H1 (cell line): ENCODE results near the gene APOBEC2. TPM values are rescaled to one million over a fixed set of nuclear protein-coding genes. Genes with fewer than 3 reads are reported as not detected.

Experiments used
- CTCF ChIA-PET: fragments of 300-600 bp; sonication (Branson Sonifier 250); formaldehyde crosslinking; loops from one replicate; lab custom pipeline; 2021; ENCODE audit not compliant: partially characterized antibody; lab: Charles Lee
- POLR2A ChIA-PET: fragments of 300-600 bp; sonication (Branson Sonifier 250); formaldehyde crosslinking; loops from one replicate; lab custom pipeline; 2021; ENCODE audit warnings: inconsistent platforms; ENCODE audit not compliant: partially characterized antibody; lab: Charles Lee
- DNase-seq, 2 experiments: peaks; one replicate each; pipeline versions ENCODE4 v3.0.0 to v3.0.0-alpha.2; 2010 to 2022; ENCODE audit warnings: low spot score in 2 of 2, low read depth in 1 of 2, mixed read lengths in 1 of 2
- FAIRE-seq: peaks from 2 replicates; lab custom pipeline; 2011; peaks lifted over from hg19 to GRCh38; lab: Jason Lieb, UNC
- H2AFZ ChIP-seq: 2 replicates; pipeline ENCODE4 v1.8.1; 2012; ENCODE audit warnings: low read length, inconsistent platforms
- H2AK5ac ChIP-seq: 2 replicates; pipeline ENCODE4 v1.6.1; 2013; ENCODE audit warnings: low read depth, low read length
- H2BK120ac ChIP-seq: replicated peaks from 2 replicates; pipeline ENCODE3; 2013; ENCODE audit warnings: low read depth, low read length, inconsistent platforms
- H2BK12ac ChIP-seq: 2 replicates; pipeline ENCODE4 v1.6.1; 2013; ENCODE audit warnings: low read depth, low read length
- H2BK15ac ChIP-seq: 2 replicates; pipeline ENCODE4 v1.6.1; 2013; ENCODE audit warnings: low read length
- H2BK20ac ChIP-seq: 2 replicates; pipeline ENCODE4 v1.6.1; 2013; ENCODE audit warnings: low read length
- H2BK5ac ChIP-seq: 2 replicates; pipeline ENCODE4 v1.6.1; 2013; ENCODE audit warnings: low read depth, low read length
- H3K14ac ChIP-seq: 2 replicates; pipeline ENCODE4 v1.6.1; 2013; ENCODE audit warnings: inconsistent platforms; ENCODE audit not compliant: insufficient read length
- H3K18ac ChIP-seq: 2 replicates; pipeline ENCODE4 v1.6.1; 2013; ENCODE audit warnings: low read length; ENCODE audit errors: extremely low read depth
- H3K23ac ChIP-seq: 2 replicates; pipeline ENCODE4 v1.6.1; 2013; ENCODE audit warnings: inconsistent platforms; ENCODE audit not compliant: insufficient read length
- H3K23me2 ChIP-seq: 2 replicates; pipeline ENCODE4 v1.6.1; 2013; ENCODE audit warnings: low read depth, low read length
- H3K27ac ChIP-seq: 2 replicates; pipeline ENCODE4 v1.6.1; 2011; ENCODE audit warnings: low read depth, low read length, inconsistent platforms
- H3K27me3 ChIP-seq, 4 experiments: replicated peaks in 1 of 4; 1 replicate in 1 of 4; 2 replicates in 3 of 4; pipeline versions ENCODE4 v1.6.1 to v1.8.1; 2011 to 2013; ENCODE audit warnings: low read length in 3 of 4, mild to moderate bottlenecking in 3 of 4, inconsistent platforms in 2 of 4, mixed read lengths in 2 of 4, moderate library complexity in 1 of 4; ENCODE audit not compliant: control insufficient read depth in 3 of 4, insufficient read depth in 3 of 4; ENCODE audit errors: extremely low read depth in 1 of 4
- H3K36me3 ChIP-seq, 4 experiments: 2 replicates each; pipeline versions ENCODE4 v1.6.1 to v1.8.1; 2011 to 2013; ENCODE audit warnings: mild to moderate bottlenecking in 4 of 4, low read length in 3 of 4, moderate library complexity in 2 of 4, control low read depth in 1 of 4, inconsistent platforms in 1 of 4; ENCODE audit not compliant: insufficient read depth in 4 of 4, control insufficient read depth in 2 of 4
- H3K4ac ChIP-seq: replicated peaks from 2 replicates; pipeline ENCODE3; 2013; ENCODE audit warnings: low read length, low read depth, mixed read lengths, inconsistent platforms; ENCODE audit not compliant: insufficient read length
- H3K4me1 ChIP-seq, 4 experiments: replicated peaks in 1 of 4; 1 replicate in 1 of 4; 2 replicates in 3 of 4; pipeline versions ENCODE4 v1.6.1 to v1.8.1; 2011 to 2013; ENCODE audit warnings: low read length in 3 of 4, inconsistent platforms in 2 of 4, mixed read lengths in 1 of 4; ENCODE audit not compliant: insufficient read depth in 4 of 4, control insufficient read depth in 3 of 4
- H3K4me2 ChIP-seq, 2 experiments: 2 replicates each; pipeline versions ENCODE4 v1.6.1 to v1.8.1; 2011 to 2013; ENCODE audit warnings: low read depth in 2 of 2, low read length in 2 of 2, control low read depth in 1 of 2, inconsistent platforms in 1 of 2, mild to moderate bottlenecking in 1 of 2; ENCODE audit not compliant: insufficient read depth in 1 of 2
- H3K4me3 ChIP-seq, 4 experiments: fragments of 200-600, 300-600 bp in 1 of 4; sonication (generic), shearing (Covaris generic), sonication (Bioruptor Twin) in 1 of 4; 2 replicates each; pipeline versions ENCODE4 v1.5.1 to v1.8.1; 2011 to 2016; ENCODE audit warnings: low read length in 4 of 4, low read depth in 3 of 4, control low read depth in 2 of 4, inconsistent platforms in 2 of 4, mild to moderate bottlenecking in 2 of 4, mixed read lengths in 1 of 4, moderate library complexity in 1 of 4; ENCODE audit not compliant: insufficient read depth in 2 of 4; ENCODE audit errors: extremely low read depth in 1 of 4
- H3K56ac ChIP-seq: replicated peaks from 2 replicates; pipeline ENCODE3; 2013; ENCODE audit warnings: low read depth, mild to moderate bottlenecking, mixed read lengths, low read length, inconsistent platforms; ENCODE audit not compliant: insufficient read length
- H3K79me1 ChIP-seq: 2 replicates; pipeline ENCODE4 v1.6.1; 2013; ENCODE audit warnings: low read depth, low read length, control low read depth
- H3K79me2 ChIP-seq, 2 experiments: 2 replicates each; pipeline versions ENCODE4 v1.6.1 to v1.8.1; 2012 to 2013; ENCODE audit warnings: low read length in 2 of 2, mild to moderate bottlenecking in 2 of 2, inconsistent platforms in 1 of 2; ENCODE audit not compliant: insufficient read depth in 2 of 2, control insufficient read depth in 1 of 2
- H3K9ac ChIP-seq, 4 experiments: replicated peaks in 1 of 4; 1 replicate in 1 of 4; 2 replicates in 3 of 4; pipeline versions ENCODE4 v1.6.1 to v1.8.1; 2011 to 2013; ENCODE audit warnings: low read depth in 3 of 4, low read length in 3 of 4, control low read depth in 2 of 4, mild to moderate bottlenecking in 2 of 4, moderate library complexity in 2 of 4, inconsistent platforms in 1 of 4; ENCODE audit errors: extremely low read depth in 1 of 4
- H3K9me3 ChIP-seq, 2 experiments: 2 replicates each; pipeline versions ENCODE4 v1.6.1 to v1.8.1; 2012 to 2013; ENCODE audit warnings: mild to moderate bottlenecking in 2 of 2, moderate library complexity in 2 of 2, control low read depth in 1 of 2, inconsistent platforms in 1 of 2, low read depth in 1 of 2, low read length in 1 of 2, mixed read lengths in 1 of 2; ENCODE audit not compliant: insufficient read depth in 2 of 2
- H4K20me1 ChIP-seq, 2 experiments: replicated peaks in 1 of 2; 2 replicates each; pipeline versions ENCODE3 to v1.8.1; 2011 to 2013; ENCODE audit warnings: inconsistent platforms in 2 of 2, low read length in 2 of 2, mild to moderate bottlenecking in 1 of 2; ENCODE audit not compliant: insufficient read depth in 2 of 2, control insufficient read depth in 1 of 2
- H4K5ac ChIP-seq: 2 replicates; pipeline ENCODE4 v1.6.1; 2013; ENCODE audit warnings: low read length, low read depth, mixed read lengths, inconsistent platforms; ENCODE audit not compliant: insufficient read length
- H4K8ac ChIP-seq: 2 replicates; pipeline ENCODE4 v1.8.0; 2013; ENCODE audit warnings: mild to moderate bottlenecking, moderate library complexity, low read length, inconsistent platforms; ENCODE audit not compliant: insufficient read depth; ENCODE audit errors: extremely low read depth
- H4K91ac ChIP-seq: replicated peaks from 2 replicates; pipeline ENCODE3; 2013; ENCODE audit warnings: low read length, mixed read lengths, inconsistent platforms; ENCODE audit not compliant: insufficient read length
- ASH2L ChIP-seq: fragments of 200-600, 300-600 bp; sonication (generic); IDR thresholded peaks from one replicate; pipeline ENCODE4 v1.7.1; 2017; ENCODE audit warnings: low read length
- CBX5 ChIP-seq: fragments of 300-800, 300-1000 bp; sonication (generic); IDR thresholded peaks from 2 replicates; pipeline ENCODE4 v1.7.1; 2016; ENCODE audit warnings: antibody characterized with exemption, low read length, low read depth
- CEBPB ChIP-seq: IDR thresholded peaks from 2 replicates; pipeline ENCODE4 v1.6.1; 2012; ENCODE audit warnings: low read depth, low read length
- EGR1 ChIP-seq: IDR thresholded peaks from 2 replicates; pipeline ENCODE4 v1.6.1; 2011; ENCODE audit warnings: low read depth, low read length, borderline replicate concordance
- FOSL1 ChIP-seq: IDR thresholded peaks from 2 replicates; pipeline ENCODE4 v1.6.1; 2011; ENCODE audit warnings: mild to moderate bottlenecking, low read depth, low read length, moderate library complexity; ENCODE audit not compliant: insufficient read depth
- JUND ChIP-seq: IDR thresholded peaks from 2 replicates; pipeline ENCODE4 v1.6.1; 2011; ENCODE audit warnings: mild to moderate bottlenecking, improper control_type of control experiment, low read length
- NRF1 ChIP-seq: IDR thresholded peaks from 2 replicates; pipeline ENCODE4 v1.6.1; 2011; ENCODE audit warnings: mild to moderate bottlenecking, low read depth, low read length, improper control_type of control experiment
- RAD21 ChIP-seq, 2 experiments: IDR thresholded peaks in 1 of 2; conservative IDR thresholded peaks in 1 of 2; 2 replicates each; pipeline ENCODE4 v1.6.1; 2011; ENCODE audit warnings: low read depth in 2 of 2, low read length in 2 of 2, improper control_type of control experiment in 1 of 2, inconsistent platforms in 1 of 2, mild to moderate bottlenecking in 1 of 2, moderate library complexity in 1 of 2
- RXRA ChIP-seq: IDR thresholded peaks from 2 replicates; pipeline ENCODE4 v1.6.1; 2011; ENCODE audit warnings: low read depth, mild to moderate bottlenecking, low read length, moderate library complexity; ENCODE audit not compliant: insufficient read depth
- TCF12 ChIP-seq: IDR thresholded peaks from 2 replicates; pipeline ENCODE4 v1.6.1; 2011; ENCODE audit warnings: low read depth, mild to moderate bottlenecking, low read length
- WGBS, 2 experiments: shearing (Covaris generic) in 1 of 2; methylation state at CpG; one replicate each; pipeline versions ENCODE4 v1.1.6 to v1.1.7; 2013 to 2015; ENCODE audit warnings: low lambda C conversion rate in 2 of 2, mixed read lengths in 2 of 2, inconsistent platforms in 1 of 2, low coverage in 1 of 2, missing lambda C conversion rate in 1 of 2; ENCODE audit not compliant: insufficient replicate concordance in 2 of 2, insufficient coverage in 1 of 2, insufficient read length in 1 of 2; ENCODE audit errors: extremely low coverage in 1 of 2, missing lambda C conversion rate in 1 of 2; 5-methylcytosine and 5-hydroxymethylcytosine counted together
- polyA plus RNA-seq, 7 experiments: library from polyadenylated mRNA; depleted of rRNA in 3 of 7; stranded (reverse) in 5 of 7; unstranded in 2 of 7; fragments of >200 nt in 5 of 7; fragments of 200-250 nt in 2 of 7; gene quantifications; 1 replicate in 5 of 7; 2 replicates in 1 of 7; 4 replicates in 1 of 7; pipeline versions ENCODE4 v1.2.1 to v1.2.3, GENCODE V29; 2011 to 2013; ENCODE audit warnings: missing spikeins in 2 of 7, mixed read lengths in 2 of 7
- total RNA-seq: library from RNA; stranded (reverse); fragmentation: NEBNext Ultra II Directional; extraction: Animal tissue kit (Norgen Biotek cat#: 25700); gene quantifications from 2 replicates; pipeline ENCODE4 v1.2.1, GENCODE V29; 2021
- TF ChIP-seq, protein P1 (sequence below): IDR thresholded peaks from 2 replicates; pipeline ENCODE4 v1.6.1; 2011; ENCODE audit warnings: low read length, improper control_type of control experiment

APOBEC2 gene
- total and polyA plus RNA-seq, 2 of the 8 experiments (the other 6 are each of a cell fraction or from before 2014, with no cell fraction given): not detected

DNA sequence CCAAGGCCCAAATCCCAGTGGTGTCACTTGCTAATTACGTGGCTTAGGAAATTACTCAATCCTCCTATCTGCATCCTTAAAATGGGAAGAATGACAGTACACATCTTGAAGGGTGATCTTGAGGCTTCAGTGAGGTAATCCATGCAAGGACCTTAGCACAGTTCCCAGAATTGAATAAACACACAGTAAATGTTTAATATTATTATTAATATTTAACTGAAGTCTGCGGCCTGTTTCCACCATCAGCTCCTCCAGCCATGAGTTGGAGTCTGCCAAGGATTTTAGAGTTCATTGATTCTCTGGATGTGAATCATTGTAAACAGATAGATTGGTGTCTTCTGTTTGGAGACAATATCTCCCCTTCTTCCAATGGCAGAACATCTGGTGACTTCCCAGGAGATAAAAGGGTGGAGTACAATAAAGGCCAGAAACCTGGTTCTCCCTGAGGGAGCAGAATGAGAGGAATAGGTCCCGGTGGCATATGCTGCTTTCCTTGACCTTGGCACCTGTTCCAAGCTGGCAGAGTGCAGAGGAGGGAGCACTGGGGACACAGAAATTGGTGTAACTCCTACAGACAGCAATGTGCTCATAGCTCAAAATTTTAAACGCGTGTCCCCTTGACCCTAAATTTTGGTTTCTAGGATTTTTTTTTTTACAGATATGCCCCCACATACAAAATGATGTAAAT, 39.4 kb upstream of the APOBEC2 start:
- no peak overlapping the region for H3K4ac ChIP-seq
- H2BK120ac ChIP-seq: no peak overlapping the region
- no peak overlapping the region for H2BK20ac ChIP-seq
- no peaks in the 10 kb centered on the region for H3K23me2 ChIP-seq
- no peak overlapping the region for H3K18ac ChIP-seq
- H3K9me3 ChIP-seq: no peaks in the 10 kb centered on the region
- 96% methylated on average over 5 of the region's 5 CpGs; no CpG with 5 or more reads in 1 of the 2 experiments for WGBS, 2 experiments
- H3K36me3 ChIP-seq: no peaks in the 10 kb centered on the region
- H3K9ac ChIP-seq: no peak overlapping the region
- H3K79me2 ChIP-seq: no peaks in the 10 kb centered on the region
- POLR2A ChIA-PET: interaction anchor here (0.6 to 1.3 kb wide), 3 partner anchors 14 to 112 kb away, joined by 3 to 4 read pairs (median 3); no protein-coding TSS in a partner anchor
- no peak overlapping the region for H3K4me3 ChIP-seq
- no peak for DNase-seq
- no peak overlapping the region for H2BK12ac ChIP-seq
- FAIRE-seq: no peak
- peaks cover 0 to 2% of the 10 kb centered on the region in 2 experiments for H4K20me1 ChIP-seq
- H4K91ac ChIP-seq: no peak overlapping the region
- H2BK15ac ChIP-seq: no peak overlapping the region
- CTCF ChIA-PET: interaction anchor here (0.7 to 4.0 kb wide), 6 partner anchors 10 to 127 kb away, joined by 3 to 33 read pairs (median 3); no protein-coding TSS in a partner anchor
- H3K23ac ChIP-seq: no peak overlapping the region
- H3K27me3 ChIP-seq: no peaks in the 10 kb centered on the region
- no peak overlapping the region for H3K27ac ChIP-seq
- no peak overlapping the region for H2BK5ac ChIP-seq
- no peaks in the 10 kb centered on the region for H3K4me1 ChIP-seq
- H4K5ac ChIP-seq: no peak overlapping the region
- no peak overlapping the region for H2AK5ac ChIP-seq
- H3K4me2 ChIP-seq: no peak overlapping the region
- H3K79me1 ChIP-seq: no peaks in the 10 kb centered on the region
- no peak overlapping the region for H3K56ac ChIP-seq
- H3K14ac ChIP-seq: no peak overlapping the region
- no peak overlapping the region for H2AFZ ChIP-seq
- no peak overlapping the region for H4K8ac ChIP-seq
- no peak for TF ChIP-seq TCF12
- no peak for TF ChIP-seq RAD21 (IDR thresholded peaks at IDR 0.05 in 1 of 2, conservative IDR thresholded peaks at IDR 0.05 in 1 of 2; ENCODE audit: low read depth in 2 of 2, low read length in 2 of 2)
- TF ChIP-seq FOSL1: no peak
- TF ChIP-seq, protein P1, sequence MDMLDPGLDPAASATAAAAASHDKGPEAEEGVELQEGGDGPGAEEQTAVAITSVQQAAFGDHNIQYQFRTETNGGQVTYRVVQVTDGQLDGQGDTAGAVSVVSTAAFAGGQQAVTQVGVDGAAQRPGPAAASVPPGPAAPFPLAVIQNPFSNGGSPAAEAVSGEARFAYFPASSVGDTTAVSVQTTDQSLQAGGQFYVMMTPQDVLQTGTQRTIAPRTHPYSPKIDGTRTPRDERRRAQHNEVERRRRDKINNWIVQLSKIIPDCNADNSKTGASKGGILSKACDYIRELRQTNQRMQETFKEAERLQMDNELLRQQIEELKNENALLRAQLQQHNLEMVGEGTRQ: no peak
- TF ChIP-seq ASH2L: no peak
- TF ChIP-seq NRF1: no peak
- TF ChIP-seq CBX5: no peak
- TF ChIP-seq CEBPB: no peak
- no peak for TF ChIP-seq RXRA
- no peak for TF ChIP-seq JUND
- no peak for TF ChIP-seq EGR1
